GM12891 (cell line): ENCODE measurements around the gene CTNND2.

ENCODE experiments used
- PAX5 ChIP-seq: IDR thresholded peaks from 2 replicates; pipeline ENCODE4 v1.6.1; 2011; ENCODE audit warnings: low read length, moderate library complexity, mild to moderate bottlenecking; ENCODE audit not compliant: insufficient read depth, severe bottlenecking
- POLR2A ChIP-seq: IDR thresholded peaks from 2 replicates; pipeline ENCODE4 v1.6.1; 2011; ENCODE audit warnings: low read depth, low read length, control low read depth
- POLR2AphosphoS5 ChIP-seq: IDR thresholded peaks from 2 replicates; pipeline ENCODE4 v1.6.1; 2011; ENCODE audit warnings: low read depth, low read length, control low read depth
- POU2F2 ChIP-seq: IDR thresholded peaks from 2 replicates; pipeline ENCODE4 v1.6.1; 2011; ENCODE audit warnings: low read depth, mild to moderate bottlenecking, control low read depth, low read length, moderate library complexity
- SPI1 ChIP-seq: IDR thresholded peaks from 2 replicates; pipeline ENCODE4 v1.6.1; 2011; ENCODE audit warnings: low read depth, low read length, control low read depth
- TAF1 ChIP-seq: IDR thresholded peaks from 2 replicates; pipeline ENCODE4 v1.6.1; 2011; ENCODE audit warnings: low read depth, low read length, control low read depth

DNA sequence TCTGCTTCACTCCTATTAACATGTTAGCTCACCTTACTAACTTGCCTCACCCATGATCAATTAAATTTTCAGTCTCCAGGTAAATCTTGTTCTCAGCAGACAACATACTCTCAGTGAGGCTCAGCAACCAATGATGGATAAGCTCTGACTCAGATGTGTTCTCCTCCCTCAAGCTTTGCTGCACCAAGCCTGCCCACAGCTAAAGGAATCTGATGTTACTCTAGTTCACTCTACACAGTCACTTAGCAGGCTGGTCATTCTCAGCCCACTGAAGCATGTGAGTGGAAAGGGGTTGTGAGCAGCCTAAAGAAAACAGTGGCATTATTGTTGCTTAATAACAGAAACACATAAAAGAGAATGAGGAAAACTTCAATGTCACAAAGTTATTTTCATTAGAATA lies 37.3 kb upstream of the CTNND2 start:
- TF ChIP-seq TAF1, result no peak
- TF ChIP-seq POLR2A, result no peak
- no peak for TF ChIP-seq POLR2AphosphoS5
- TF ChIP-seq PAX5, result no peak
- no peak for TF ChIP-seq SPI1
- no peak for TF ChIP-seq POU2F2
